CD4-positive, CD25-positive, alpha-beta regulatory T cell (primary cell): ENCODE measurements around the gene OCRL. TPM values are rescaled to one million over a fixed set of nuclear protein-coding genes. Genes with fewer than 3 reads are reported as not detected.
A peak's percentile ranks its signal among the peaks of the same experiment; 100 is the strongest.

Experiments used
- ATAC-seq, 2 donors: fragments of 150-1000 bp; cut with Tn5 transposase; one replicate each; pipeline ENCODE4 v1.10.0; 2021; ENCODE audit warnings: low read depth in 2 of 2, moderate number of reproducible peaks in 2 of 2, moderate library complexity in 1 of 2
- DNase-seq, 3 donors: peaks; one replicate each; pipeline versions ENCODE4 v3.0.0 to v3.0.0-alpha.2; 2012 to 2022; ENCODE audit warnings: mixed read lengths in 1 of 3
- H3K27ac ChIP-seq: one replicate; pipeline ENCODE4 v1.7.0; 2013; ENCODE audit warnings: mild to moderate bottlenecking, low read length; ENCODE audit not compliant: insufficient read depth, poor library complexity, severe bottlenecking
- H3K27me3 ChIP-seq: one replicate; pipeline ENCODE4 v1.7.0; 2013; ENCODE audit warnings: low read length; ENCODE audit not compliant: control insufficient read depth, insufficient read depth
- H3K36me3 ChIP-seq: one replicate; pipeline ENCODE4 v1.7.0; 2013; ENCODE audit warnings: mild to moderate bottlenecking, low read length, moderate library complexity; ENCODE audit not compliant: control insufficient read depth, insufficient read depth
- H3K4me1 ChIP-seq: 2 replicates; pipeline ENCODE4 v1.7.0; 2013; ENCODE audit warnings: mild to moderate bottlenecking, low read length; ENCODE audit not compliant: insufficient read depth, control insufficient read depth, poor library complexity, severe bottlenecking
- H3K4me3 ChIP-seq: one replicate; pipeline ENCODE4 v1.7.0; 2013; ENCODE audit warnings: low read depth, mild to moderate bottlenecking, low read length, moderate library complexity
- H3K9me3 ChIP-seq, 2 experiments: 1 replicate in 1 of 2; 2 replicates in 1 of 2; pipeline ENCODE4 v1.7.0; 2013; ENCODE audit warnings: low read length in 2 of 2, mild to moderate bottlenecking in 1 of 2, moderate library complexity in 1 of 2; ENCODE audit not compliant: control insufficient read depth in 2 of 2
- H3K27ac Mint-ChIP-seq, 3 donors: one replicate each; pipeline ENCODE4 v1.8.0; 2020 to 2022; ENCODE audit warnings: mild to moderate bottlenecking in 3 of 3, mixed read lengths in 3 of 3, moderate library complexity in 2 of 3
- H3K27me3 Mint-ChIP-seq: one replicate; pipeline ENCODE4 v1.8.0; 2022; ENCODE audit warnings: mild to moderate bottlenecking, mixed read lengths
- H3K36me3 Mint-ChIP-seq: one replicate; pipeline ENCODE4 v1.8.0; 2020; ENCODE audit warnings: mixed read lengths
- H3K4me1 Mint-ChIP-seq, 4 donors: one replicate each; pipeline ENCODE4 v1.8.0; 2020 to 2022; ENCODE audit warnings: mixed read lengths in 4 of 4, mild to moderate bottlenecking in 1 of 4
- H3K4me3 Mint-ChIP-seq, 4 donors: one replicate each; pipeline ENCODE4 v1.8.0; 2020 to 2022; ENCODE audit warnings: mild to moderate bottlenecking in 4 of 4, mixed read lengths in 4 of 4, moderate library complexity in 3 of 4
- H3K9me3 Mint-ChIP-seq, 7 donors: one replicate each; pipeline ENCODE4 v1.8.0; 2020 to 2022; ENCODE audit warnings: mixed read lengths in 7 of 7, mild to moderate bottlenecking in 3 of 7, moderate library complexity in 2 of 7
- polyA plus RNA-seq, 4 donors: library from polyadenylated mRNA; unstranded; fragments of 300-500 nt; fragmentation: Illumina TruSeq; gene quantifications; one replicate each; pipeline ENCODE4 v1.2.3, GENCODE V29; 2021
- total RNA-seq: library from RNA; stranded (reverse); gene quantifications from one replicate; pipeline ENCODE4 v1.2.3, GENCODE V29; 2022

Gene OCRL
- total and polyA plus RNA-seq, 5 donors from 2014 or later, result 0.05 to 1.4 (median 0.25) TPM

- peaks cover 5% of the 10 kb centered on the region for H3K27me3 Mint-ChIP-seq
- H3K4me3 Mint-ChIP-seq, result no peak overlapping the region
- Histone ChIP-seq H3K27me3 (no peaks in the 10 kb centered on the region), H3K27ac (no peak overlapping the region), H3K4me1 (no peaks in the 10 kb centered on the region), H3K9me3 (no peaks in the 10 kb centered on the region), H3K4me3 (no peak overlapping the region), H3K36me3 (no peaks in the 10 kb centered on the region)
- DNase-seq, result no peak
- ATAC-seq, result no peak
- no peaks in the 10 kb centered on the region for H3K36me3 Mint-ChIP-seq
- peak overlapping the region in 1 of 3 donors; percentile 38 for H3K27ac Mint-ChIP-seq
- H3K9me3 Mint-ChIP-seq, result peaks cover 0 to 2% (median 0%) of the 10 kb centered on the region in 7 donors
- H3K4me1 Mint-ChIP-seq, result no peaks in the 10 kb centered on the region
These were observed 53.1 kb downstream of the OCRL start for GRCh38 chrX:129593137-129593536.

DNA sequence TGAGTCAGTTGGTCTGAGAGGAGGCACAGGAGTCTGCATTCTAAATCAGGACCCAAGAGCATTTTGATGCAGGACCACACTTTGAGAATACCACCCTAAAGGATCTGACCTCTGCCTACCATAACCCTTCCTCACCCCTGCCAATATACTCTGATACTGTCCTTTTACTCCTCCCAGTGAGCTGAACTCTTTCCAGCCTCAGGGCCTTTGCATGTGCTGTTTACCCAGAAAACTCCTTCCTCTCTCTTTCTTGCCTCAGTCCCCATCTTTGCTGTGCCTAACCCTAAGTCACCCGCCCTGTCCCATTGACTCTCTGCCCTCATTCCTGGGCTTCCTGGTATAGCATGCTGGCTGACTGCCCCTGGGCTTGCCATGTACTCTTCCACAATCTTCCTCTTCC is 54.7 kb downstream of the OCRL start:
- no peaks in the 10 kb centered on the region for H3K9me3 ChIP-seq
- H3K27ac ChIP-seq, result no peak overlapping the region
- H3K27ac Mint-ChIP-seq, result no peak overlapping the region
- peaks cover 10% of the 10 kb centered on the region for H3K27me3 Mint-ChIP-seq
- H3K4me3 Mint-ChIP-seq, result no peak overlapping the region
- H3K36me3 ChIP-seq, result no peaks in the 10 kb centered on the region
- no peak for ATAC-seq
- no peaks in the 10 kb centered on the region for H3K4me1 ChIP-seq
- DNase-seq, result no peak
- H3K9me3 Mint-ChIP-seq, result peaks cover 0 to 2% (median 0%) of the 10 kb centered on the region in 7 donors
- no peaks in the 10 kb centered on the region for H3K27me3 ChIP-seq
- no peaks in the 10 kb centered on the region for H3K36me3 Mint-ChIP-seq
- H3K4me3 ChIP-seq, result no peak overlapping the region
- no peaks in the 10 kb centered on the region for H3K4me1 Mint-ChIP-seq

GRCh38 chrX:129596077-129596476 is 56.0 kb downstream of the OCRL start:
- Mint-ChIP-seq H3K9me3 (peaks cover 0 to 2% (median 0%) of the 10 kb centered on the region in 7 donors), H3K27ac (no peak overlapping the region), H3K36me3 (no peaks in the 10 kb centered on the region), H3K4me1 (peaks cover 0 to 2% (median under 1%) of the 10 kb centered on the region in 4 donors), H3K27me3 (peaks cover 13% of the 10 kb centered on the region), H3K4me3 (no peak overlapping the region)
- DNase-seq (no peak), ATAC-seq (no peak)
- no peak overlapping the region for H3K27ac ChIP-seq
- H3K36me3 ChIP-seq, result no peaks in the 10 kb centered on the region
- H3K4me1 ChIP-seq, result no peaks in the 10 kb centered on the region
- H3K4me3 ChIP-seq, result no peak overlapping the region
- no peaks in the 10 kb centered on the region for H3K27me3 ChIP-seq
- no peaks in the 10 kb centered on the region for H3K9me3 ChIP-seq

- no peak overlapping the region for H3K4me3 ChIP-seq
- no peak overlapping the region for H3K4me3 Mint-ChIP-seq
- peaks cover 14% of the 10 kb centered on the region for H3K27me3 Mint-ChIP-seq
- ATAC-seq, result no peak
- no peaks in the 10 kb centered on the region for H3K9me3 Mint-ChIP-seq
- H3K27ac ChIP-seq, result no peak overlapping the region
- no peaks in the 10 kb centered on the region for H3K36me3 ChIP-seq
- no peaks in the 10 kb centered on the region for H3K27me3 ChIP-seq
- peaks cover 0 to 14% (median 5%) of the 10 kb centered on the region in 4 donors for H3K4me1 Mint-ChIP-seq
- no peaks in the 10 kb centered on the region for H3K4me1 ChIP-seq
- peak overlapping the region in 2 of 3 donors; percentile 61 to 62 for H3K27ac Mint-ChIP-seq
- no peaks in the 10 kb centered on the region for H3K36me3 Mint-ChIP-seq
- no peaks in the 10 kb centered on the region for H3K9me3 ChIP-seq
- DNase-seq, result no peak
These were observed 57.8 kb downstream of the OCRL start for GRCh38 chrX:129597905-129598304.

DNA sequence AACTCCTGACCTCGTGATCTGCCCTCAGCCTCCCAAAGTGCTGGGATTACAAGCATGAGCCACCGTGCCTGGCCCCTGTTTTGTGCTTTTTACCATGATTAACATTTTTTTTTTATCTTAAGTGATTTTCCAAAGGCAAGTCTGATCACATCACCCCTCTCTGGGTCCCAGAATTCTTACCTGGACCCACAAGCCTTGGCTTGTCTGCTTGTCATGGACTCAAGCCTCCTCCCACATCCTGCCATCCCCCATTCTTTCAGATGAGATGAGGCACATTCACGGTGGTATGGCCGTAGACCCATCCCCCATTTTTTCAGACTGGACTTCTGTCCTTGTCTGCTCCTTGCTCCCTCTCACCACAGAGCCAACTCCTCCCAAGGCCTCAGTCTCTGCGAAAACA is 59.4 kb downstream of the OCRL start:
- Histone ChIP-seq H3K4me3 (no peak overlapping the region), H3K36me3 (no peaks in the 10 kb centered on the region), H3K27ac (no peak overlapping the region), H3K27me3 (no peaks in the 10 kb centered on the region), H3K9me3 (no peaks in the 10 kb centered on the region), H3K4me1 (peaks cover 4% of the 10 kb centered on the region)
- Mint-ChIP-seq H3K36me3 (no peaks in the 10 kb centered on the region), H3K27ac (peak overlapping the region in 1 of 3 donors; percentile 9), H3K4me1 (peaks cover 0 to 25% (median 10%) of the 10 kb centered on the region in 4 donors), H3K9me3 (no peaks in the 10 kb centered on the region), H3K27me3 (peaks cover 14% of the 10 kb centered on the region), H3K4me3 (no peak overlapping the region)
- ATAC-seq (no peak), DNase-seq (no peak)

GRCh38 chrX:129599996-129600395 is 59.9 kb downstream of the OCRL start:
- Histone ChIP-seq H3K27me3 (no peaks in the 10 kb centered on the region), H3K36me3 (no peaks in the 10 kb centered on the region), H3K4me1 (peaks cover 8% of the 10 kb centered on the region), H3K27ac (no peak overlapping the region), H3K9me3 (no peaks in the 10 kb centered on the region), H3K4me3 (no peak overlapping the region)
- H3K36me3 Mint-ChIP-seq, result no peaks in the 10 kb centered on the region
- peak overlapping the region in 1 of 3 donors; percentile 9 for H3K27ac Mint-ChIP-seq
- DNase-seq, result no peak
- H3K27me3 Mint-ChIP-seq, result peaks cover 14% of the 10 kb centered on the region
- H3K4me1 Mint-ChIP-seq, result peaks cover 0 to 30% (median 10%) of the 10 kb centered on the region in 4 donors
- H3K4me3 Mint-ChIP-seq, result peak overlapping the region in 1 of 4 donors; percentile 32
- no peak for ATAC-seq
- no peaks in the 10 kb centered on the region for H3K9me3 Mint-ChIP-seq

GRCh38 chrX:129600981-129601424 is 60.9 kb downstream of the OCRL start:
- H3K4me3 ChIP-seq, result no peak overlapping the region
- Mint-ChIP-seq H3K27me3 (peaks cover 14% of the 10 kb centered on the region), H3K27ac (no peak overlapping the region), H3K4me1 (peaks cover 0 to 35% (median 10%) of the 10 kb centered on the region in 4 donors), H3K4me3 (peak overlapping the region in 1 of 4 donors; percentile 43), H3K9me3 (no peaks in the 10 kb centered on the region), H3K36me3 (no peaks in the 10 kb centered on the region)
- peak in 2 of 3 donors; percentile 31 to 52 for DNase-seq
- H3K4me1 ChIP-seq, result peaks cover 8% of the 10 kb centered on the region
- peak; percentile 36 to 38 for ATAC-seq
- H3K27me3 ChIP-seq, result no peaks in the 10 kb centered on the region
- no peaks in the 10 kb centered on the region for H3K9me3 ChIP-seq
- no peaks in the 10 kb centered on the region for H3K36me3 ChIP-seq
- H3K27ac ChIP-seq, result no peak overlapping the region

- no peak overlapping the region for H3K4me3 ChIP-seq
- no peak overlapping the region for H3K27ac Mint-ChIP-seq
These were observed 66.9 kb downstream of the OCRL start for GRCh38 chrX:129606918-129607317.

More at GRCh38 chrX:129606918-129607317, 66.9 kb downstream of the OCRL start:
- Mint-ChIP-seq H3K9me3 (no peaks in the 10 kb centered on the region), H3K36me3 (no peaks in the 10 kb centered on the region), H3K4me3 (no peak overlapping the region), H3K27me3 (peaks cover 5% of the 10 kb centered on the region), H3K4me1 (peaks cover 0 to 36% (median 8%) of the 10 kb centered on the region in 4 donors)
- H3K27me3 ChIP-seq, result no peaks in the 10 kb centered on the region
- H3K27ac ChIP-seq, result no peak overlapping the region
- DNase-seq, result peak; percentile 41 to 55 (median 54)
- H3K9me3 ChIP-seq, result no peaks in the 10 kb centered on the region
- no peaks in the 10 kb centered on the region for H3K36me3 ChIP-seq
- peak in 1 of 2 donors; percentile 55 for ATAC-seq
- peaks cover 11% of the 10 kb centered on the region for H3K4me1 ChIP-seq
